Measurements from ENCODE around the gene LMO1.

DNA sequence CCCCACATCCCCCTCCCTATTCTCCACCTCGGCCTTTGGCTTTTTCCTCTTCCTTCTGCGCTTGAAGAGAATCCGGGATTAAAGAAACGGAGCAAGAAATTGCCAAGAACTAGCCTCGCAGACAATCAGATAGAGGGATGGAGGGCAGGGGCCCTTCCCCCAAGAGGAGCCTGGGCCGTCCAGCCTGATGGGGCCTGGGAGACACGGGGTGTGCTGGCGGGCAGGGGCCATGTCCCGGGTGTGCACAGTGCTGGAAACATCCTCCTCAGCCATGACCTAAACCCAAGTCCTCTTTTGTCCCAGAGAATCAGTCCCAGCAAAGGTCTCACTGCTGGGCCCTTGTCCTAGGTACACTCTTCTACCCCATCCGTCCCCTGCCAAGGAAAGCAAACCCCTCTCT, 47.7 kb upstream of the LMO1 start:
- TF ChIP-seq POLR2A (IDR thresholded peaks at IDR 0.05), result no peak
- TF ChIP-seq, protein P1, sequence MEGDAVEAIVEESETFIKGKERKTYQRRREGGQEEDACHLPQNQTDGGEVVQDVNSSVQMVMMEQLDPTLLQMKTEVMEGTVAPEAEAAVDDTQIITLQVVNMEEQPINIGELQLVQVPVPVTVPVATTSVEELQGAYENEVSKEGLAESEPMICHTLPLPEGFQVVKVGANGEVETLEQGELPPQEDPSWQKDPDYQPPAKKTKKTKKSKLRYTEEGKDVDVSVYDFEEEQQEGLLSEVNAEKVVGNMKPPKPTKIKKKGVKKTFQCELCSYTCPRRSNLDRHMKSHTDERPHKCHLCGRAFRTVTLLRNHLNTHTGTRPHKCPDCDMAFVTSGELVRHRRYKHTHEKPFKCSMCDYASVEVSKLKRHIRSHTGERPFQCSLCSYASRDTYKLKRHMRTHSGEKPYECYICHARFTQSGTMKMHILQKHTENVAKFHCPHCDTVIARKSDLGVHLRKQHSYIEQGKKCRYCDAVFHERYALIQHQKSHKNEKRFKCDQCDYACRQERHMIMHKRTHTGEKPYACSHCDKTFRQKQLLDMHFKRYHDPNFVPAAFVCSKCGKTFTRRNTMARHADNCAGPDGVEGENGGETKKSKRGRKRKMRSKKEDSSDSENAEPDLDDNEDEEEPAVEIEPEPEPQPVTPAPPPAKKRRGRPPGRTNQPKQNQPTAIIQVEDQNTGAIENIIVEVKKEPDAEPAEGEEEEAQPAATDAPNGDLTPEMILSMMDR (IDR thresholded peaks at IDR 0.05 in 8 of 11, conservative IDR thresholded peaks at IDR 0.05 in 3 of 11), result no peak
- no peak for TF ChIP-seq POLR2AphosphoS5 (IDR thresholded peaks at IDR 0.05)
